NCI-H2029 treated with DMSO at 0.1 percent for 48 hours (cell line): ENCODE results near the gene FBXO22.
"Not testable (repeated sequence)": the region's sequence is repeated elsewhere in the genome, so short reads cannot be mapped to it uniquely, and the experiment has no call there.

Experiments
- DNase-seq: peaks from one replicate; lab custom pipeline; 2025; lab: John Stamatoyannopoulos, UW

Gene FBXO22

GRCh38 chr15:75920079-75920478 is 16.4 kb downstream of the FBXO22 start:
- DNase-seq = no peak

DNA sequence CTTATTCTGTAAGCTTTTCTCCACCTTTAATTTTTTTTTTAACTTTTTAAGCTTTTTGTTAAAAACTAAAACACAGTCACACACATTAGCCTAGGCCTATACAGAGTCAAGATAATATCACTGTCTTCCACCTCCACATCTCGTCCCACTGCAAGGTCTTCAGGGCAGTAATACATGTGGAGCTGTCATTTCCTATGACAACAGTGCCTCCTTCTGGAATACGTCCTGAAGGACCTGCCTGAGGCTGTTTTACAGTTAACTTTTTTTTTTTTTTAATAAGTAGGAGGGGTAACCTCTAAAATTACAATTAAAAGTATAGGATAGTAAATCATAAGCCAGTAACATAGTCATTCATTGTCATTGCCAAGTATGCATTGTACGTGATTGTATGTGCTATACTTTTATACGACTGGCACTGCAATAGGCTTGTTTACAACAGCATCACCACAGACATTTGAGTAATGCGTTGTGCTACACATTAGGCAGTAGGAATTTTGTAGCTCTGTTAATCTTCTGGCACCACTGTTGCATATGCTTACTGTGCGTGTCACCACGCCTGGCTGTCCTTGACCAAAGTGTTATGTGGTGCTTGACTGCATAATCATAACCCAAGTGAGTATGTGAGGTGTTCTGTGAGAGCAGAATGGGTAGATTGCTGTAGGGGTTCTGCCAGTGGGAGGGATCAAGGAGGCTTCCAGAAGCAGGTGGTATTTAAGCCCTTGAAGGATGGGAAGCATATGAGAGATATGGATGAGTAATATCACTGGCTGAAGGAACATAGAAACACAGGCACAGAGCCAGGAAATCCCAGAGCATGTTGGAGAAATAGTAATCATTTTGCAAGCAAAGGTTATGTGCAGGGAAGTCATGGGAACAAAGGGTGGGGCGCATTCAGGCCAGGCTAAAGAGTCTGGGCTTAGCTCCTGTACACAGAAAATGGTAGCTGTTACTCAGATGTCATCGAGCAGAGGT is 18.3 kb downstream of the FBXO22 start:
- no peak for DNase-seq

GRCh38 chr15:75923756-75924155 is 20.1 kb downstream of the FBXO22 start:
- no peak for DNase-seq

- DNase-seq = no peak
Observed at GRCh38 chr15:75924576-75924975, 20.9 kb downstream of the FBXO22 start.

GRCh38 chr15:75925440-75925839 is 21.8 kb downstream of the FBXO22 start:
- no peak for DNase-seq

- DNase-seq = no peak
Observed at GRCh38 chr15:75926931-75927330, 23.3 kb downstream of the FBXO22 start.

DNA sequence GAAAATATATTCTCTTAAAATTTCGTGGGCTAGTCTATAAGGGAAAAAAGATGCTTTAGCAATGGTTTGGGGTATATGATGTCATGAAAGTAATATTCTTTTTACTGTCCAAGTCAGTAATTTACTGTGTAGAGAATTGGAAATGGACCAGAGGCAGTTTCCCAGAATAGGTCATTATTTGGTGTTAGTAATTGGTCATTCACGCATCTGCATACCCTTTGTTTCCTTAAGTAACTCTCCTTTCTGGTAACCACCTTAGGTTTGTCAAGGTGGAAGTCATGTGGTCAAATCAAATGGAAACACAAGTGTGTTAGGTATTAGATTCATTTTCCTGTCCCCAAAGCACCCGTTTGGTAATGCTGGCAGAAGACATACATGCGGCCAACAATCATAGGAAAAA is 23.9 kb downstream of the FBXO22 start:
- no peak for DNase-seq

- DNase-seq = no peak
Observed at GRCh38 chr15:75928680-75929608, 25.3 kb downstream of the FBXO22 start.

GRCh38 chr15:75929799-75930565 is 26.3 kb downstream of the FBXO22 start:
- DNase-seq = no peak

- DNase-seq = no peak
Observed at GRCh38 chr15:75930866-75931265, 27.2 kb downstream of the FBXO22 start.

GRCh38 chr15:75942464-75942863 is 38.8 kb downstream of the FBXO22 start:
- DNase-seq = no peak

DNA sequence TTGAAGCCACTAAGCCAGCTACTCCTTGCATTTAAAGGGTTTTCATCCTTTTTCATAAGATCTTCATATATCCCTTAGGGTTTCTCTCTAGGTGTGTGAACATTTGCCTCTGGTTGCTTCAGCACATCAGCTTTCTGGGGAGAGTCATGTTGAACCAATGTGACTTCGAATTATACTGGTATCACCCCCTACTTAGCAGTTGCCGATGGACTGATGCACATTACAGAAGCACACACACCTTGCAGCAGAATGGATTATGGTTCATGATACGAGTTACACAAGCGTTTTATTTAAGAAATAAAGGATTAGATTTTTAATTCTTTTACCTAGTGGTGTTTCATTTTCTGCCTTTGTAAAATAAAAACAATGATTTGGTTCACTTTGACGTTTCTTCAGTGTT is 39.6 kb downstream of the FBXO22 start:
- no peak for DNase-seq

DNA sequence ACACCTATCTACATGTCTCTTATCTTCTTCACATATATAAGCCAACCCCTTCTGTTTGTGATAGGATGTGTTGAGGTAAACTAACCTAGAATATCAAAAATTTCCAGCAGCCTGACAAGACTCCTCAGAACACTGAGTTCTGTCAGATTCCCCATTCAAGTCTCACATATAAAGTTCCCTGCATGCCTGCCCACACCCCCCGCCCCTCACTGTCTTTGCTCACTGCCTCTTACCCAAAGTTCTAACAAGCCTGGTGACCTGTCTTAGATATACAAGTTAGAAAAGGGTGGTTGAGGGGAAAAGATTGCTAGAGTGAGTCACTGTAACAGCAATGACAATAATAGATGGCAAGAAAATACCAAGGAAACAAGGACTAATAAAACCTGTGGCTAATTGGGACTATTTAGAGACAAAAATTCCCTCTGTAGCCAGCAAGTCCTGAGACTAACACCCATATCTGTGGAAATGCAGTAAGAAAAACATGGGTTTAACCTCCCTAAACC is 40.1 kb downstream of the FBXO22 start:
- no peak for DNase-seq

- DNase-seq = no peak
Observed at GRCh38 chr15:75945953-75946352, 42.3 kb downstream of the FBXO22 start.

DNA sequence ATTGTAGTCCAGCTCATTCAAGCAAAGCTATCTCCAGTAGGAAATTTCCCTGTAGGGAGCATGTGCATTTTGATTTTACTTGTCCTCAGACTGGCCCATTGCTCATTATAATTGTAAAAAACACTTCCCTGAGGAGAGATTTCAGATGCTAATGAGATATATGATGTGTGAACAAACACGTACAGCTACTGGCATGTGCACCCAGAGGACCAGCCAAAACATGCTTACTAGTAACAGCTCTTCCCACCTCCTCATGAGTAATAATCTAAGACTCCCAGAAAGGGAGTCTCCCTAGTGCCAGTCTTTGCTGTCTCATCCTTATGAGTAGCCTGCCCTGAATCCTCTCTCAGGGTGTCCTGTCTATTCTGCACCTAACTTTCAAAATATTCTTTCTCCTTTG is 43.4 kb downstream of the FBXO22 start:
- DNase-seq = no peak

- no peak for DNase-seq
Observed at GRCh38 chr15:75948761-75949296, 45.2 kb downstream of the FBXO22 start.

GRCh38 chr15:75952525-75952924 is 48.8 kb downstream of the FBXO22 start:
- DNase-seq = no peak

DNA sequence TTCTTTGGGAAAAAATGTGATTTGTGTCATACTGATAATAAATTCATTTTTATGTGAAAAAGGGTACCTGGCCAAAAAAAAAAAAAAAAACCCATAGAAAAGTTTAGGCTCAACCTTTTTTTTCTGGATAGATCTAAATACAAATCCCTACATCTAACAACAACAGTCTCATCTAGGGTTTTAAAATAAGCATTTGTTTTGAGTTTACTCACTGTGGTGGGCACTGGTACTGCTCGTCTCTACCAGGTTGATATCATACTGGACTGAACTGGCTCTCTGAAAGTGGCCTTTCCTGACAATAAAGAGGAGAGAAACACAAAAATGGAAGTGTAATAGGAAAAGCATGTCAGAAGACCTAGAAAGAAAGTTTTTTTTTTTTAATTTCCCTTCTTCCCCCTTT is 52.0 kb downstream of the FBXO22 start:
- DNase-seq = no peak

DNA sequence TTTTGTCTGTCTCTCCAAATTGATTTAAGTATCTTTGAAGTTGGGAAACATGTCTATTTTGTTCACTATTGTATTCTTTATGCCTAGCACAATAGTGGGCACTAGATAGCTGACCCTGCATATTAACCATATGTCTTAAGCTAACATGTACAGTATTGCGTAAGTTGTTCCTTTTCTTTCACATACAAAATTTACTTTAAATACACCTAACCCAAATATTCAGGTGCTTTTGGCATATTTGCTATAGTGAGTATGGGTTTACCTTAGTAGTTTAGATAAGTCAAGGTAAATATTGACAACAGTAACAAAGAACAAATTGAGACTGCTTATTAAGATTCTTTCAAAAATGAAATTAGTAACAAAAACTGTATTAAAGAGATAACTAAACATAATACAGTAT is 57.7 kb downstream of the FBXO22 start:
- DNase-seq = no peak

GRCh38 chr15:75966073-75966472 is 62.4 kb downstream of the FBXO22 start:
- no peak for DNase-seq

DNA sequence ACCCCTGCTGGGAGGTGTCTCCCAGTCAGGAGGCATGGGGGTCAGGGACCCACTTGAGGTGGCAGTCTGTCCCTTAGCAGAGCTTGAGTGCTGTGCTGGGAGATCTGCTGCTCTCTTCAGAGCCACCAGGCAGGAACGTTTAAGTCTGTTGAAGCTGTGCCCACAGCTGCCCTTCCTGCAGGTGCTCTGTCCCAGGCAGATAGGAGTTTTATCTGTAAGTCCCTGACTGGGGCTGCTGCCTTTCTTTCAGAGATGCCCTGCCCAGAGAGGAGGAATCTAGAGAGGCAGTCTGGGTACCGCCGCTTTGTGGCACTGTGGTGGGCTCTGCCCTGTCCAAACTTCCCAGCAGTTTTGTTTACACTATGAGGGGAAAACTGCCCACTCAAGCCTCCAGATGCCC is 73.1 kb downstream of the FBXO22 start:
- DNase-seq = not testable (repeated sequence)
